GM21717 (cell line): ENCODE data around the gene PHOX2B.

Experiments used
- ATAC-seq: cut with Tn5 transposase; IDR thresholded peaks from one replicate; pipeline ENCODE4 v1.9.1; 2021; ENCODE audit warnings: mild to moderate bottlenecking, moderate library complexity; ENCODE audit not compliant: unreplicated experiment

The PHOX2B gene

GRCh38 chr4:41748571-41749475, at the start of gene PHOX2B:
TSS of gene PHOX2B (minus strand) at chr4:41748725. CDS start at chr4:41748610, 115 bp downstream.
- no peak for ATAC-seq

- no peak for ATAC-seq
Observed at GRCh38 chr4:41797260-41797659, 48.7 kb upstream of the PHOX2B start.

- no peak for ATAC-seq
Observed at GRCh38 chr4:41796545-41797210, 48.2 kb upstream of the PHOX2B start.

GRCh38 chr4:41795796-41796385, 47.4 kb upstream of the PHOX2B start:
- ATAC-seq = no peak

- ATAC-seq = no peak
Observed at GRCh38 chr4:41792166-41792565, 43.6 kb upstream of the PHOX2B start.

GRCh38 chr4:41791557-41791956, 43.0 kb upstream of the PHOX2B start:
- ATAC-seq = no peak

GRCh38 chr4:41787931-41788330, 39.4 kb upstream of the PHOX2B start:
- no peak for ATAC-seq

GRCh38 chr4:41785665-41786064, 37.1 kb upstream of the PHOX2B start:
- ATAC-seq = no peak

GRCh38 chr4:41784191-41784979, 35.9 kb upstream of the PHOX2B start:
- no peak for ATAC-seq

- ATAC-seq = no peak
Observed at GRCh38 chr4:41776466-41776865, 27.9 kb upstream of the PHOX2B start.

- ATAC-seq = no peak
Observed at GRCh38 chr4:41763729-41764128, 15.2 kb upstream of the PHOX2B start.

- ATAC-seq = no peak
Observed at GRCh38 chr4:41758884-41759283, 10.4 kb upstream of the PHOX2B start.

GRCh38 chr4:41757521-41758156, 9.1 kb upstream of the PHOX2B start:
- no peak for ATAC-seq

GRCh38 chr4:41753942-41754341, 5.4 kb upstream of the PHOX2B start:
- ATAC-seq = no peak

GRCh38 chr4:41752081-41752836, 3.7 kb upstream of the PHOX2B start:
- no peak for ATAC-seq

GRCh38 chr4:41751449-41752061, 3.0 kb upstream of the PHOX2B start:
- no peak for ATAC-seq

- ATAC-seq = no peak
Observed at GRCh38 chr4:41750626-41751448, 2.3 kb upstream of the PHOX2B start.

- no peak for ATAC-seq
Observed at GRCh38 chr4:41750121-41750625, 1.6 kb upstream of the PHOX2B start.
